Nephron (organoid): ENCODE data around the gene MACROD2.

Source experiments
- H3K27ac Mint-ChIP-seq, 3 experiments: 2 replicates each; pipeline ENCODE4 v1.8.0; 2020; ENCODE audit warnings: mixed read lengths in 3 of 3, mild to moderate bottlenecking in 2 of 3, moderate library complexity in 1 of 3
- H3K27me3 Mint-ChIP-seq: 2 replicates; pipeline ENCODE4 v1.8.0; 2021; ENCODE audit warnings: low read depth, mild to moderate bottlenecking, moderate library complexity, mixed read lengths
- H3K36me3 Mint-ChIP-seq: 2 replicates; pipeline ENCODE4 v1.8.0; 2020; ENCODE audit warnings: low read depth, mixed read lengths
- H3K4me1 Mint-ChIP-seq: 2 replicates; pipeline ENCODE4 v1.8.0; 2020; ENCODE audit warnings: mixed read lengths
- H3K4me3 Mint-ChIP-seq, 3 experiments: 2 replicates each; pipeline ENCODE4 v1.8.0; 2020; ENCODE audit warnings: mild to moderate bottlenecking in 3 of 3, mixed read lengths in 3 of 3, moderate library complexity in 2 of 3
- H3K9me3 Mint-ChIP-seq: 2 replicates; pipeline ENCODE4 v1.8.0; 2020; ENCODE audit warnings: mixed read lengths
- CTCF ChIP-seq, 3 experiments: fragments of 200-600 bp; sonication (generic); IDR thresholded peaks; one replicate each; pipeline ENCODE4 v1.5.0; 2021; ENCODE audit warnings: antibody characterized with exemption in 3 of 3; ENCODE audit not compliant: unreplicated experiment in 3 of 3

MACROD2 gene

GRCh38 chr20:15658295-15658694, 1663.0 kb downstream of the MACROD2 start:
- no peak for TF ChIP-seq CTCF (IDR thresholded peaks at IDR 0.05; ENCODE audit: unreplicated experiment in 3 of 3)
- H3K27me3 Mint-ChIP-seq = peaks cover 16% of the 10 kb centered on the region
- no peaks in the 10 kb centered on the region for H3K36me3 Mint-ChIP-seq
- H3K4me3 Mint-ChIP-seq = no peak overlapping the region
- peaks cover 47% of the 10 kb centered on the region for H3K4me1 Mint-ChIP-seq
- no peak overlapping the region for H3K27ac Mint-ChIP-seq
- H3K9me3 Mint-ChIP-seq = no peaks in the 10 kb centered on the region

- H3K27me3 Mint-ChIP-seq = peaks cover 6% of the 10 kb centered on the region
- H3K9me3 Mint-ChIP-seq = peaks cover 12% of the 10 kb centered on the region
- no peak for TF ChIP-seq CTCF (IDR thresholded peaks at IDR 0.05; ENCODE audit: unreplicated experiment in 3 of 3)
- no peak overlapping the region for H3K4me3 Mint-ChIP-seq
- peak overlapping the region in 1 of 3 experiments; percentile 70 for H3K27ac Mint-ChIP-seq
- no peaks in the 10 kb centered on the region for H3K36me3 Mint-ChIP-seq
- H3K4me1 Mint-ChIP-seq = peaks cover 59% of the 10 kb centered on the region
Observed at GRCh38 chr20:15673206-15673605, 1677.9 kb downstream of the MACROD2 start.

- no peak for TF ChIP-seq CTCF (IDR thresholded peaks at IDR 0.05; ENCODE audit: unreplicated experiment in 3 of 3)
- Mint-ChIP-seq H3K27ac (peak overlapping the region; percentile 28 to 84 (median 31)), H3K36me3 (no peaks in the 10 kb centered on the region), H3K4me1 (peaks cover 59% of the 10 kb centered on the region), H3K4me3 (no peak overlapping the region), H3K9me3 (peaks cover 12% of the 10 kb centered on the region), H3K27me3 (peaks cover 6% of the 10 kb centered on the region)
Observed at GRCh38 chr20:15674253-15675060, 1679.1 kb downstream of the MACROD2 start.

- peak overlapping the region; percentile 28 to 84 (median 31) for H3K27ac Mint-ChIP-seq
- H3K27me3 Mint-ChIP-seq = peaks cover 6% of the 10 kb centered on the region
- H3K9me3 Mint-ChIP-seq = peaks cover 12% of the 10 kb centered on the region
- TF ChIP-seq CTCF (IDR thresholded peaks at IDR 0.05; ENCODE audit: unreplicated experiment in 3 of 3) = no peak
- H3K4me1 Mint-ChIP-seq = peaks cover 59% of the 10 kb centered on the region
- H3K4me3 Mint-ChIP-seq = no peak overlapping the region
- H3K36me3 Mint-ChIP-seq = no peaks in the 10 kb centered on the region
Observed at GRCh38 chr20:15675061-15675514, 1679.8 kb downstream of the MACROD2 start.

GRCh38 chr20:15675813-15676484, 1680.6 kb downstream of the MACROD2 start:
- Mint-ChIP-seq H3K4me3 (no peak overlapping the region), H3K4me1 (peaks cover 59% of the 10 kb centered on the region), H3K27me3 (peaks cover 6% of the 10 kb centered on the region), H3K27ac (peak overlapping the region; percentile 28 to 84 (median 35)), H3K36me3 (no peaks in the 10 kb centered on the region), H3K9me3 (peaks cover 12% of the 10 kb centered on the region)
- no peak for TF ChIP-seq CTCF (IDR thresholded peaks at IDR 0.05; ENCODE audit: unreplicated experiment in 3 of 3)
